ENCODE data around the gene AGAP5.

AGAP5 gene

DNA sequence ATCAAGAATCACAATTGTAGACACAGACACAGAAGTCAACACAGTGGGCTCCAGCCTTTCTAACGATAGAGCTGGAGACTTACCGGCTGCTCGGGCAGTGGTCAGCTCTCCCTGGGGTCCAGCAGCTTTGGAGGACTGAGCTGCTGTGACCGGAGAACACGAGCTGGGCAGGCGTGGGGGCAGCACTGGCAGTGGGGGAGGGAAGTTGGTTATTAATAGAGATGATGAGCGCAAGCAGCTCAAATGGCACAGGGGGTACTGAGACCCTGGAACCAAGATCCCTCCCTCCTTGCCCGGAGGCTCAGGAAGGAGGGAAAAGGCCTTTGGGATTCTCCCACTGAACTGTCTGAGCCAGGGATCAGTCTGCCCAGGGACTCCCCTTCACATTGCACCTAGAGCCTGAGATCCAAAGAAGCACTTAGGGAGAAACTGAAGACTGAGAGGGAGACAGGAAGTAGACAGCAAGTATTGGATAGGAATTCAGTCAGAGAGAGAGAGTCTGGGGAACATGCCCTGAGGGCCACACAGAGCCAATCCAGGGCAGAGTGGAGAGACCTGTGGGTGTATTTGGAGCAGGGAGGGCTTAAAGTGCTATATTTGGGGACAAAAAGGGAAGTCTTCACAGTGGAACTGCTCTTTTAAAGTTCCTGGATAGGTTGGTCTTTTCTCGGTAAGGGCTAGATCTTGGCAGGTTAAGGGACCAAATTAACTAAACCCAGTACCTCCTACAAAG, 56.4 kb downstream of the AGAP5 start, which contains the start of gene MYOZ1:
MYOZ1 (minus strand) TSS at position 147 of the 733 bp plus-strand sequence. CDS start 1,457 bp downstream, outside the sequence.
- Histone ChIP-seq H3K4me3 (peak within 1 kb of the TSS; percentile 60), H3K27ac (peak within 1 kb of the TSS; percentile 88)
- TF ChIP-seq, protein P1, sequence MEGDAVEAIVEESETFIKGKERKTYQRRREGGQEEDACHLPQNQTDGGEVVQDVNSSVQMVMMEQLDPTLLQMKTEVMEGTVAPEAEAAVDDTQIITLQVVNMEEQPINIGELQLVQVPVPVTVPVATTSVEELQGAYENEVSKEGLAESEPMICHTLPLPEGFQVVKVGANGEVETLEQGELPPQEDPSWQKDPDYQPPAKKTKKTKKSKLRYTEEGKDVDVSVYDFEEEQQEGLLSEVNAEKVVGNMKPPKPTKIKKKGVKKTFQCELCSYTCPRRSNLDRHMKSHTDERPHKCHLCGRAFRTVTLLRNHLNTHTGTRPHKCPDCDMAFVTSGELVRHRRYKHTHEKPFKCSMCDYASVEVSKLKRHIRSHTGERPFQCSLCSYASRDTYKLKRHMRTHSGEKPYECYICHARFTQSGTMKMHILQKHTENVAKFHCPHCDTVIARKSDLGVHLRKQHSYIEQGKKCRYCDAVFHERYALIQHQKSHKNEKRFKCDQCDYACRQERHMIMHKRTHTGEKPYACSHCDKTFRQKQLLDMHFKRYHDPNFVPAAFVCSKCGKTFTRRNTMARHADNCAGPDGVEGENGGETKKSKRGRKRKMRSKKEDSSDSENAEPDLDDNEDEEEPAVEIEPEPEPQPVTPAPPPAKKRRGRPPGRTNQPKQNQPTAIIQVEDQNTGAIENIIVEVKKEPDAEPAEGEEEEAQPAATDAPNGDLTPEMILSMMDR (IDR thresholded peaks at IDR 0.05): no peak
- no peak for DNase-seq (ENCODE audit: low spot score)

DNA sequence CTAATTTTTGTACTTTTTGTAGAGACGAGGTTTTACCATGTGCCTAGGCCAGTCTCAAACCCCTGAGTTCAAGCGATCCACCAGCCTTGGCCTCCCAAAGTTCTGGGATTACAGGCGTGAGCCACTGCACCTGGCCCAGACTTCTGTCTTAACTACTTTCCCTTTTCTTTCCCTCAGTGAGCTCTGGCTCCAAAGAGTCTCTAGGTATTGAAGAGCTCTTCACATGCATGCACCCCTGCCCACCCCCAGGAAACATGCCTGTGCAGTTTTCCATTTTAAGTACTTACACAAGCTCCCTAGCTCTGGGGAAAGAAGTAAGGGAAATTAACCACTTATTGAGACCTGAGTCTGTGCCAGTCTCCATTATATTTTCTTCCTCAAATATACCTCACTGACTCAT, 58.6 kb downstream of the AGAP5 start:
- TF ChIP-seq, protein P1 (IDR thresholded peaks at IDR 0.05): no peak
- Histone ChIP-seq H3K4me3 (no peak overlapping the region), H3K27ac (no peak overlapping the region)
- DNase-seq (ENCODE audit: low spot score): no peak

DNA sequence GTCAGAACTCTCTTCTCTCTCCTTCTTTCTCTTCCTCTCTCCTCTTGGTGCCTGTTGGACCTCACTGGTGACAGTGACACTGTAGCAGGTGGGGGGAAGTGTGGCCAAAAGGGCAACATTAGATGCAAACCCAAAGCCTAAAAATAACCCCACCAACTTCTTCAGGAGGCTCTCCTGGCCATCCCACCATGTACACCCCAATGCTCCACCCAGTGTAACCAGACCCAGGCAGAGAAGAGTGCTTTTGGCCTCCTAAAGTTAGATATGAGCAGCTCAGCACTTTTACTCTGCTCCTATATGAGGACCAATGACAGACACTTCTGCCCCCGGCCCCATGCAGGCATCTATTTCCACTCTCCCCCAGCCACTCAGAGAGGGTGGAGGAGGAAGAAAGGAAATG, 62.1 kb downstream of the AGAP5 start:
- Histone ChIP-seq H3K4me3 (no peak overlapping the region), H3K27ac (no peak overlapping the region)
- no peak for DNase-seq (ENCODE audit: low spot score)
- TF ChIP-seq, protein P1 (IDR thresholded peaks at IDR 0.05): no peak

DNA sequence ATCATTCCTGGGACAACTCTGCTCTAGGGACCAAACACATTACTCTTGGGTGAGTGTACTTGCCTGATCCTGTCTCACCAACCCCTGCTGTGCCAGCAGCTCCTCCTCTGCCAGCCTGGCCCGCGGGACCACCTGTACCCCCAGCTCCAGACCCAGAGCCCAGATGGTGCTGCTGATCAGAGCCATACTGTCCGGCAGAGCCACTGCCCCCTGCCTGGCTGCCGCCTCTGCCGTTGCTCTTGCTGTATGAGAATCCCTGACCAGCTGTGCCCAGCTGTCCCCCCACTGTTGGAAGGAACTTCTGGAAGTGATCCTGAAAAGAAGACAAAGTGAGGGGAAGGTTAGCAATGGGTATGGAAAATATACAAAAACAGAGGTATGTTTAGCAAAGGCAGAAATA, 63.5 kb downstream of the AGAP5 start:
- DNase-seq (ENCODE audit: low spot score): no peak
- TF ChIP-seq, protein P1 (IDR thresholded peaks at IDR 0.05): no peak
- Histone ChIP-seq H3K27ac (no peak overlapping the region), H3K4me3 (no peak overlapping the region)

DNA sequence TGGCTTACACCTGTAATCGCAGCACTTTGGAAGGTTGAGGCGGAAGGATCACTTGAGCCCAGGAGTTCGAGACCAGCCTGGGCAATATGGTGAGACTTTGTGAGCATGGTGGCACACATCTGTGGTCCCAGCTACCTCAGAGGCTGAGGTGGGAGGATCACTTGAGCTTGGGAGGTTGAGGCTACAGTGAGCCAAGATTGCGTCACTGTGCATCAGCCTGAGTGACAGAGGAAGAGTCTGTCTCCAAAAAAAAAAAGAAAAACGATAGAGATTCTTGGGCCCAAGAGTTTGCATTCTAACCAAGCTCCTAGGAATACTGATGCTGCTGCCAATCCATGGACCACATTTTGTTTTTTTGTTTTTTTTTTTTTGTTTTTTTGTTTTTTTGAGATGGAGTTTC, 68.7 kb downstream of the AGAP5 start:
- DNase-seq (ENCODE audit: low spot score): no peak
- H3K4me3 ChIP-seq: no peak overlapping the region
- TF ChIP-seq, protein P1 (IDR thresholded peaks at IDR 0.05): no peak
- H3K27ac ChIP-seq: no peak overlapping the region

DNA sequence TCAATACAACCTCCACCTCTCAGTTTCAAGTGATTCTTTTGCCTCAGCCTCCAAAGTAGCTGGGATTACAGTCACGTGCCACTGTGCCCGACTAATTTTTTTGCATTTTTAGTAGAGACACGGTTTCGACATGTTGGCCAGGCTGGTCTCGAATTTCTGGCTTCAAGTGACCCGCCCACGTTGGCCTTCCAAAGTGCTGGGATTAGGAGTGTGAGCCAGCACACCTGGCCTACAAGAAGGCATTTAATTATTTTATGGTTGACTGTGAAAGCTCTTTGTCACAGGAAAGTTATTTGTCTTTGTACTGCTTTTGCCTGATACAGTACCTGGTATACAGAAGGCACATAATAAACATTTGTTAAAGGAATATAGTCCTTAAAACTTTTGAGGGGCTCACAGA, 69.5 kb downstream of the AGAP5 start:
- H3K4me3 ChIP-seq: no peak overlapping the region
- no peak for DNase-seq (ENCODE audit: low spot score)
- TF ChIP-seq, protein P1 (IDR thresholded peaks at IDR 0.05): no peak
- no peak overlapping the region for H3K27ac ChIP-seq

DNA sequence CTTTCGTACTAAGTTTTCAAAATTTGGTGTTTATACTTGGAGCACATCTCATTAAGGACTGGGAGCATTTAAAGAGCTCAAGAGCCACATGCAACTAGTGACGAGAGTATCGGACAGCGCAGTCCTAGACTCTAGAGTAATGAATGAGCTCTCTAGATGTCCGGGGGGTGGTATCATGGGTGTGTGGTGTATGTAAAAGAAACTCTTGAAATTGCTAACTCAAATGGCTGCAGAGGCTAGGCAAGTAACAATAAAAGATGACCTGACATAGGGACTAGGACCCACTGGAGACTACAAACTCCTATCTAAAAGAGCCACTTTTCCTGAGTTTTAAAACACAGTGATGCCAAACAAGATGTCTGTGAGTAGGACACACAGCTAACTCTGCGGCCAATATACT, 70.6 kb downstream of the AGAP5 start:
- Histone ChIP-seq H3K27ac (no peak overlapping the region), H3K4me3 (no peak overlapping the region)
- TF ChIP-seq, protein P1 (IDR thresholded peaks at IDR 0.05): no peak
- DNase-seq (ENCODE audit: low spot score): no peak

All from coronary artery (tissue), 2 donors.